ENCODE data around the gene ALCAM.

Gene ALCAM

GRCh38 chr3:105355408-105356061, 11.2 kb upstream of the ALCAM start:
- DNase-seq (ENCODE audit: low read depth in 1 of 2, low spot score in 1 of 2): no peak

- DNase-seq (ENCODE audit: low read depth in 1 of 2, low spot score in 1 of 2): no peak
Measured at GRCh38 chr3:105356396-105356795, 10.3 kb upstream of the ALCAM start.

GRCh38 chr3:105356988-105357387, 9.7 kb upstream of the ALCAM start:
- DNase-seq (ENCODE audit: low read depth in 1 of 2, low spot score in 1 of 2): no peak

GRCh38 chr3:105359098-105359762, 7.5 kb upstream of the ALCAM start:
- no peak for DNase-seq (ENCODE audit: low read depth in 1 of 2, low spot score in 1 of 2)

- no peak for DNase-seq (ENCODE audit: low read depth in 1 of 2, low spot score in 1 of 2)
Measured at GRCh38 chr3:105360003-105360402, 6.7 kb upstream of the ALCAM start.

GRCh38 chr3:105362021-105362665, 4.6 kb upstream of the ALCAM start:
- DNase-seq (ENCODE audit: low read depth in 1 of 2, low spot score in 1 of 2): no peak

- DNase-seq (ENCODE audit: low read depth in 1 of 2, low spot score in 1 of 2): no peak
Measured at GRCh38 chr3:105364128-105364527, 2.6 kb upstream of the ALCAM start.

- DNase-seq (ENCODE audit: low read depth in 1 of 2, low spot score in 1 of 2): no peak
Measured at GRCh38 chr3:105365081-105365390, 1.7 kb upstream of the ALCAM start.

GRCh38 chr3:105365391-105366325, 1.1 kb upstream of the ALCAM start:
- DNase-seq (ENCODE audit: low read depth in 1 of 2, low spot score in 1 of 2): no peak

GRCh38 chr3:105367063-105367405, 325 bp downstream of the ALCAM start:
- DNase-seq (ENCODE audit: low read depth in 1 of 2, low spot score in 1 of 2): no peak

GRCh38 chr3:105367406-105368213, 901 bp downstream of the ALCAM start:
- DNase-seq (ENCODE audit: low read depth in 1 of 2, low spot score in 1 of 2): peak; percentile 52 to 65

- DNase-seq (ENCODE audit: low read depth in 1 of 2, low spot score in 1 of 2): peak; percentile 33 to 49
Measured at GRCh38 chr3:105368566-105369499, 2.1 kb downstream of the ALCAM start.

GRCh38 chr3:105369500-105370371, 3.0 kb downstream of the ALCAM start:
- peak in 1 of 2 donors; percentile 4 for DNase-seq (ENCODE audit: low read depth in 1 of 2, low spot score in 1 of 2)

GRCh38 chr3:105373383-105373782, 6.7 kb downstream of the ALCAM start:
- no peak for DNase-seq (ENCODE audit: low read depth in 1 of 2, low spot score in 1 of 2)

- no peak for DNase-seq (ENCODE audit: low read depth in 1 of 2, low spot score in 1 of 2)
Measured at GRCh38 chr3:105375750-105376511, 9.2 kb downstream of the ALCAM start.

- DNase-seq (ENCODE audit: low read depth in 1 of 2, low spot score in 1 of 2): no peak
Measured at GRCh38 chr3:105377716-105378115, 11.0 kb downstream of the ALCAM start.

GRCh38 chr3:105385179-105385578, 18.5 kb downstream of the ALCAM start:
- DNase-seq (ENCODE audit: low read depth in 1 of 2, low spot score in 1 of 2): no peak

Measured in activated CD4-positive, alpha-beta T cell treated with anti-CD3 and anti-CD28 coated beads, Interleukin-2, amount 50 U/mL, for 24 hours (primary cell).